ENCODE data around the gene MAPK1. TPM values are rescaled to one million over a fixed set of nuclear protein-coding genes. Genes with fewer than 3 reads are reported as not detected.

Gene MAPK1
- total and polyA plus RNA-seq, 4 donors = 13.6 to 159 (median 76.6) TPM

GRCh38 chr22:21712751-21713427, 154.6 kb downstream of the MAPK1 start:
- WGBS, 2 donors = 4 to 8% methylated on average over 14 of the region's 14 CpGs
- intact Hi-C loops (cut with DNase I) = loop anchor here (1.0 to 2.0 kb wide), 3 partner anchors 225 to 240 kb away; partner anchors contain the start of gene PPM1F (in 1 of the 2)
- Histone ChIP-seq H3K4me1 (ENCODE audit: control insufficient read depth in 1 of 2, insufficient read depth in 2 of 2, low read length in 2 of 2) (no peaks in the 10 kb centered on the region), H3K9me3 (ENCODE audit: control insufficient read depth, low read length) (no peaks in the 10 kb centered on the region), H3K27me3 (ENCODE audit: control insufficient read depth in 1 of 2, insufficient read depth in 2 of 2, low read length in 1 of 2) (no peaks in the 10 kb centered on the region), H3K27ac (ENCODE audit: low read depth in 1 of 2, low read length in 2 of 2) (peak overlapping the region in 1 of 2 donors; percentile 43), H3K36me3 (ENCODE audit: control insufficient read depth in 1 of 2, insufficient read depth in 2 of 2, low read length in 1 of 2) (no peaks in the 10 kb centered on the region), H3K4me3 (ENCODE audit: low read length in 2 of 2) (no peak overlapping the region)
- ATAC-seq (ENCODE audit: low FRiP score) = peak; percentile 93
- DNase-seq = peak in 1 of 2 donors; percentile 75

GRCh38 chr22:21711851-21712250, 155.6 kb downstream of the MAPK1 start:
- Histone ChIP-seq H3K27ac (ENCODE audit: low read depth in 1 of 2, low read length in 2 of 2) (no peak overlapping the region), H3K4me3 (ENCODE audit: low read length in 2 of 2) (no peak overlapping the region), H3K27me3 (ENCODE audit: control insufficient read depth in 1 of 2, insufficient read depth in 2 of 2, low read length in 1 of 2) (no peaks in the 10 kb centered on the region), H3K4me1 (ENCODE audit: control insufficient read depth in 1 of 2, insufficient read depth in 2 of 2, low read length in 2 of 2) (no peaks in the 10 kb centered on the region), H3K36me3 (ENCODE audit: control insufficient read depth in 1 of 2, insufficient read depth in 2 of 2, low read length in 1 of 2) (no peaks in the 10 kb centered on the region), H3K9me3 (ENCODE audit: control insufficient read depth, low read length) (no peaks in the 10 kb centered on the region)
- WGBS, 2 donors = 87 to 89% methylated on average over 4 of the region's 4 CpGs
- intact Hi-C loops (cut with DNase I) = loop anchor here (2.0 kb wide), 2 partner anchors 227 to 241 kb away; partner anchors contain the start of gene PPM1F (in 1 of the 2)
- no peak for ATAC-seq (ENCODE audit: low FRiP score)
- DNase-seq = no peak

- Histone ChIP-seq H3K9me3 (ENCODE audit: control insufficient read depth, low read length) (no peaks in the 10 kb centered on the region), H3K27me3 (ENCODE audit: control insufficient read depth in 1 of 2, insufficient read depth in 2 of 2, low read length in 1 of 2) (no peaks in the 10 kb centered on the region), H3K4me1 (ENCODE audit: control insufficient read depth in 1 of 2, insufficient read depth in 2 of 2, low read length in 2 of 2) (no peaks in the 10 kb centered on the region), H3K36me3 (ENCODE audit: control insufficient read depth in 1 of 2, insufficient read depth in 2 of 2, low read length in 1 of 2) (no peaks in the 10 kb centered on the region), H3K27ac (ENCODE audit: low read depth in 1 of 2, low read length in 2 of 2) (no peak overlapping the region), H3K4me3 (ENCODE audit: low read length in 2 of 2) (no peak overlapping the region)
- WGBS, 2 donors = 82 to 83% methylated on average over 7 of the region's 7 CpGs
- ATAC-seq (ENCODE audit: low FRiP score) = no peak
- intact Hi-C loops (cut with DNase I) = no loop called here
- no peak for DNase-seq
Measured at GRCh38 chr22:21710156-21710555, 157.3 kb downstream of the MAPK1 start.

- Histone ChIP-seq H3K9me3 (ENCODE audit: control insufficient read depth, low read length) (no peaks in the 10 kb centered on the region), H3K27ac (ENCODE audit: low read depth in 1 of 2, low read length in 2 of 2) (no peak overlapping the region), H3K27me3 (ENCODE audit: control insufficient read depth in 1 of 2, insufficient read depth in 2 of 2, low read length in 1 of 2) (no peaks in the 10 kb centered on the region), H3K36me3 (ENCODE audit: control insufficient read depth in 1 of 2, insufficient read depth in 2 of 2, low read length in 1 of 2) (no peaks in the 10 kb centered on the region), H3K4me3 (ENCODE audit: low read length in 2 of 2) (no peak overlapping the region), H3K4me1 (ENCODE audit: control insufficient read depth in 1 of 2, insufficient read depth in 2 of 2, low read length in 2 of 2) (no peaks in the 10 kb centered on the region)
- no peak for ATAC-seq (ENCODE audit: low FRiP score)
- WGBS, 2 donors = 70 to 79% methylated on average over 8 of the region's 8 CpGs
- no peak for DNase-seq
- intact Hi-C loops (cut with DNase I) = no loop called here
Measured at GRCh38 chr22:21709688-21710087, 157.8 kb downstream of the MAPK1 start.

- ATAC-seq (ENCODE audit: low FRiP score) (no peak), DNase-seq (no peak)
- 95 to 98% methylated on average over 6 of the region's 6 CpGs for WGBS, 2 donors
- Histone ChIP-seq H3K36me3 (ENCODE audit: control insufficient read depth in 1 of 2, insufficient read depth in 2 of 2, low read length in 1 of 2) (no peaks in the 10 kb centered on the region), H3K27me3 (ENCODE audit: control insufficient read depth in 1 of 2, insufficient read depth in 2 of 2, low read length in 1 of 2) (no peaks in the 10 kb centered on the region), H3K9me3 (ENCODE audit: control insufficient read depth, low read length) (no peaks in the 10 kb centered on the region), H3K4me1 (ENCODE audit: control insufficient read depth in 1 of 2, insufficient read depth in 2 of 2, low read length in 2 of 2) (no peaks in the 10 kb centered on the region), H3K4me3 (ENCODE audit: low read length in 2 of 2) (no peak overlapping the region), H3K27ac (ENCODE audit: low read depth in 1 of 2, low read length in 2 of 2) (no peak overlapping the region)
- intact Hi-C loops (cut with DNase I) = no loop called here
Measured at GRCh38 chr22:21708960-21709359, 158.5 kb downstream of the MAPK1 start.

GRCh38 chr22:21707677-21708076, 159.8 kb downstream of the MAPK1 start:
- intact Hi-C loops (cut with DNase I) = no loop called here
- DNase-seq = no peak
- Histone ChIP-seq H3K27ac (ENCODE audit: low read depth in 1 of 2, low read length in 2 of 2) (no peak overlapping the region), H3K36me3 (ENCODE audit: control insufficient read depth in 1 of 2, insufficient read depth in 2 of 2, low read length in 1 of 2) (no peaks in the 10 kb centered on the region), H3K4me1 (ENCODE audit: control insufficient read depth in 1 of 2, insufficient read depth in 2 of 2, low read length in 2 of 2) (no peaks in the 10 kb centered on the region), H3K27me3 (ENCODE audit: control insufficient read depth in 1 of 2, insufficient read depth in 2 of 2, low read length in 1 of 2) (no peaks in the 10 kb centered on the region), H3K9me3 (ENCODE audit: control insufficient read depth, low read length) (no peaks in the 10 kb centered on the region), H3K4me3 (ENCODE audit: low read length in 2 of 2) (no peak overlapping the region)
- 77 to 81% methylated on average over 3 of the region's 3 CpGs for WGBS, 2 donors
- ATAC-seq (ENCODE audit: low FRiP score) = no peak

Other genes starting within 250 kb of the MAPK1 start
- 10 to 100 TPM in 1 of 2 donors, 1 to 10 TPM in 1; 9.0 to 10.2 TPM for gene YDJC, start 237.6 kb downstream of the MAPK1 start, total RNA-seq
- gene YDJC, start 237.6 kb downstream of the MAPK1 start, polyA plus RNA-seq = 10 to 100 TPM; 11.8 to 12.0 TPM
- 1 to 10 TPM; 1.0 to 1.8 TPM for gene CCDC116, start 234.9 kb downstream of the MAPK1 start, total RNA-seq
- 1 to 10 TPM in 1 of 2 donors, not detected in 1; 2.5 TPM for gene CCDC116, start 234.9 kb downstream of the MAPK1 start, polyA plus RNA-seq
- gene SDF2L1, start 225.3 kb downstream of the MAPK1 start, total RNA-seq = 10 to 100 TPM; 24.8 to 38.7 TPM
- 10 to 100 TPM; 16.7 to 34.7 TPM for gene SDF2L1, start 225.3 kb downstream of the MAPK1 start, polyA plus RNA-seq
- 10 to 100 TPM; 33.2 to 35.4 TPM for gene PPIL2, start 201.6 kb downstream of the MAPK1 start, total RNA-seq
- gene PPIL2, start 201.6 kb downstream of the MAPK1 start, polyA plus RNA-seq = 10 to 100 TPM in 1 of 2 donors, 1 to 10 TPM in 1; 5.1 to 38.4 TPM
- gene YPEL1, start 131.9 kb downstream of the MAPK1 start, total RNA-seq = 1 to 10 TPM; 4.7 to 9.1 TPM
- gene YPEL1, start 131.9 kb downstream of the MAPK1 start, polyA plus RNA-seq = 1 to 10 TPM; 2.0 to 4.8 TPM
- 10 to 100 TPM; 50.3 to 65.1 TPM for gene PPM1F, start 85.2 kb upstream of the MAPK1 start, total RNA-seq
- 10 to 100 TPM in 1 of 2 donors, 1 to 10 TPM in 1; 5.9 to 13.8 TPM for gene PPM1F, start 85.2 kb upstream of the MAPK1 start, polyA plus RNA-seq
- gene TOP3B, start 115.1 kb upstream of the MAPK1 start, total RNA-seq = 10 to 100 TPM; 24.8 to 37.2 TPM
- gene TOP3B, start 115.1 kb upstream of the MAPK1 start, polyA plus RNA-seq = 10 to 100 TPM in 1 of 2 donors, 1 to 10 TPM in 1; 7.4 to 18.2 TPM

Measured in aorta (tissue), 5 donors.